Inflammatory macrophage treated with lipopolysaccharide for 1 hour (primary cell): Measurements from ENCODE around the gene JMJD7.

Experiments
- DNase-seq, 2 donors: peaks; one replicate each; pipeline ENCODE4 v3.0.0-alpha.2; 2020 to 2022

JMJD7 gene

DNA sequence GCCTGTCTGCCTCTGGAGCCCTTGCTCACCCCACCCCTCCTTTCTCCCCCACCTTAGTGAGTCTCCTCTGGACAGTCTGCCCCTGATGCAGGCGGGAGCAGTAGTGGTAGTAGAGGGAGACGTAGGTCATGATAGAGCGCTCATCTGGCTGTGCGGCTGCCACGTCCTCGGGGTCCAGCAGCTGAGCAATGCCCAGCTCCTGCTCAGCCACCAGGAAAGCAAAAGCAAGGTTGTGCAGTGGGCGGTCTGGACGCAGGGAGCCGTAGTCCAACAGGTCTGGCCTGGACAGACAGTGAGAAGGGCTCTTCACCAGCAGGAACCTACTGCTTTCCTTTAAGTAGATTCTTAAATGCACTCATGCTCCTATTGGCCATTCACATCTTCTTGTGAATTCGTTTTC, 59.3 kb downstream of the JMJD7 start:
- no peak for DNase-seq
